IMR-90 (cell line): Measurements from ENCODE around the gene HERC6. TPM values are rescaled to one million over a fixed set of nuclear protein-coding genes. Genes with fewer than 3 reads are reported as not detected.

ENCODE experiments used
- ATAC-seq: fragments of 200-7000 bp; cut with Tn5 transposase; 2 replicates; pipeline ENCODE4 v1.9.1; 2020; ENCODE audit warnings: low read depth, mild to moderate bottlenecking, moderate library complexity
- BruUV-seq: library from RNA; stranded (reverse); fragments of 400-500 nt; replicated peaks from 2 replicates; lab custom pipeline; 2021; lab: Mats Ljungman, UMichigan
- CTCF ChIA-PET: fragments of 300-600 bp; formaldehyde crosslinking; extraction: SDS; loops from one replicate; lab custom pipeline; 2021; ENCODE audit warnings: antibody characterized with exemption; lab: Yijun Ruan, JAX
- POLR2A ChIA-PET: fragments of 300-600 bp; sonication (Branson Sonifier 250); formaldehyde crosslinking; loops from one replicate; lab custom pipeline; 2022; ENCODE audit warnings: antibody characterized with exemption; ENCODE audit not compliant: unreplicated experiment; lab: Charles Lee
- DNase-seq: peaks from one replicate; pipeline ENCODE4 v3.0.0; 2013
- H2AFZ ChIP-seq: replicated peaks from 2 replicates; pipeline ENCODE3; 2013; ENCODE audit warnings: low read length, mild to moderate bottlenecking; ENCODE audit not compliant: poor library complexity
- H2AK5ac ChIP-seq: 2 replicates; pipeline ENCODE4 v1.6.1; 2013; ENCODE audit warnings: low read depth, low read length, inconsistent platforms
- H2AK9ac ChIP-seq: replicated peaks from 2 replicates; pipeline ENCODE3; 2013; ENCODE audit warnings: mild to moderate bottlenecking, low read depth, low read length, moderate library complexity; ENCODE audit not compliant: poor library complexity
- H2BK120ac ChIP-seq: 2 replicates; pipeline ENCODE4 v1.6.1; 2013; ENCODE audit warnings: low read depth, low read length, inconsistent platforms
- H2BK15ac ChIP-seq: 3 replicates; pipeline ENCODE4 v1.6.1; 2013; ENCODE audit warnings: low read depth, low read length, inconsistent platforms
- H2BK20ac ChIP-seq: 2 replicates; pipeline ENCODE4 v1.6.1; 2013; ENCODE audit warnings: low read depth, mild to moderate bottlenecking, inconsistent platforms, low read length, moderate library complexity
- H2BK5ac ChIP-seq: 2 replicates; pipeline ENCODE4 v1.6.1; 2013; ENCODE audit warnings: mild to moderate bottlenecking, low read depth, low read length, inconsistent platforms; ENCODE audit not compliant: poor library complexity, severe bottlenecking
- H3K14ac ChIP-seq: replicated peaks from 2 replicates; pipeline ENCODE4 v1.6.1; 2013; ENCODE audit warnings: low read depth, low read length, inconsistent platforms
- H3K18ac ChIP-seq: 2 replicates; pipeline ENCODE4 v1.6.1; 2013; ENCODE audit warnings: low read depth, low read length, control low read depth
- H3K23ac ChIP-seq: 2 replicates; pipeline ENCODE4 v1.6.1; 2013; ENCODE audit warnings: low read depth, low read length, inconsistent platforms
- H3K27ac ChIP-seq: 2 replicates; pipeline ENCODE4 v1.5.1; 2013; ENCODE audit warnings: mild to moderate bottlenecking, control low read depth, low read length; ENCODE audit not compliant: insufficient read depth
- H3K27me3 ChIP-seq: 2 replicates; pipeline ENCODE4 v1.6.1; 2013; ENCODE audit warnings: low read length; ENCODE audit not compliant: control insufficient read depth, insufficient read depth
- H3K36me3 ChIP-seq: 2 replicates; pipeline ENCODE4 v1.6.1; 2013; ENCODE audit warnings: low read length, mixed read lengths; ENCODE audit not compliant: control insufficient read depth, insufficient read depth
- H3K4ac ChIP-seq: 2 replicates; pipeline ENCODE4 v1.6.1; 2013; ENCODE audit warnings: low read depth, low read length, inconsistent platforms
- H3K4me1 ChIP-seq: 2 replicates; pipeline ENCODE4 v1.6.1; 2013; ENCODE audit warnings: low read length, mixed read lengths; ENCODE audit not compliant: control insufficient read depth, insufficient read depth
- H3K4me2 ChIP-seq: 2 replicates; pipeline ENCODE4 v1.6.1; 2013; ENCODE audit warnings: low read depth, mild to moderate bottlenecking, control low read depth, low read length, moderate library complexity
- H3K4me3 ChIP-seq: 2 replicates; pipeline ENCODE4 v1.5.1; 2013; ENCODE audit warnings: low read depth, mild to moderate bottlenecking, control low read depth, low read length, moderate library complexity; ENCODE audit not compliant: insufficient read depth
- H3K56ac ChIP-seq: 2 replicates; pipeline ENCODE4 v1.6.1; 2013; ENCODE audit warnings: low read length, inconsistent platforms; ENCODE audit not compliant: insufficient read depth; ENCODE audit errors: extremely low read depth
- H3K79me1 ChIP-seq, 2 experiments: 2 replicates each; pipeline ENCODE4 v1.6.1; 2013; ENCODE audit warnings: low read length in 2 of 2, inconsistent platforms in 1 of 2, low read depth in 1 of 2
- H3K9ac ChIP-seq: 2 replicates; pipeline ENCODE4 v1.6.1; 2013; ENCODE audit warnings: low read depth, low read length, control low read depth
- H3K9me1 ChIP-seq: 2 replicates; pipeline ENCODE4 v1.6.1; 2013; ENCODE audit warnings: low read length, inconsistent platforms; ENCODE audit not compliant: insufficient read depth
- H3K9me3 ChIP-seq: 2 replicates; pipeline ENCODE4 v1.6.1; 2013; ENCODE audit warnings: low read length; ENCODE audit not compliant: control insufficient read depth, insufficient read depth
- H4K20me1 ChIP-seq: 2 replicates; pipeline ENCODE4 v1.6.1; 2013; ENCODE audit warnings: low read length, inconsistent platforms; ENCODE audit not compliant: insufficient read depth
- H4K5ac ChIP-seq: 2 replicates; pipeline ENCODE4 v1.6.1; 2013; ENCODE audit warnings: mild to moderate bottlenecking, low read depth, low read length, control low read depth
- H4K8ac ChIP-seq, 2 experiments: 2 replicates each; pipeline ENCODE4 v1.6.1; 2013; ENCODE audit warnings: low read depth in 2 of 2, low read length in 2 of 2, control low read depth in 1 of 2, inconsistent platforms in 1 of 2
- H4K91ac ChIP-seq: 2 replicates; pipeline ENCODE4 v1.6.1; 2013; ENCODE audit warnings: low read depth, low read length, inconsistent platforms; ENCODE audit not compliant: insufficient read depth
- BHLHE40 ChIP-seq: fragments of 150-350 bp; IDR thresholded peaks from 2 replicates; pipeline ENCODE4 v1.6.1; 2016; ENCODE audit warnings: mild to moderate bottlenecking, low read depth, low read length
- CEBPB ChIP-seq: IDR thresholded peaks from 2 replicates; pipeline ENCODE4 v1.6.1; 2012; ENCODE audit warnings: low read depth, low read length, improper control_type of control experiment
- CHD1 ChIP-seq: IDR thresholded peaks from 2 replicates; pipeline ENCODE4 v1.6.1; 2012; ENCODE audit warnings: low read depth, low read length, improper control_type of control experiment
- MXI1 ChIP-seq: IDR thresholded peaks from 2 replicates; pipeline ENCODE4 v1.6.1; 2012; ENCODE audit warnings: low read depth, mild to moderate bottlenecking, low read length, moderate library complexity, borderline replicate concordance
- RCOR1 ChIP-seq: IDR thresholded peaks from 2 replicates; pipeline ENCODE4 v1.6.1; 2012; ENCODE audit warnings: mild to moderate bottlenecking, low read length, improper control_type of control experiment; ENCODE audit not compliant: insufficient replicate concordance
- SMC3 ChIP-seq: fragments of 150-350 bp; IDR thresholded peaks from 2 replicates; pipeline ENCODE4 v1.6.1; 2016; ENCODE audit warnings: low read depth, mild to moderate bottlenecking, antibody characterized with exemption, low read length, moderate library complexity
- WGBS, 2 experiments: methylation state at CpG; one replicate each; pipeline versions ENCODE4 v1.1.5 to v1.1.7; 2013; ENCODE audit warnings: missing lambda C conversion rate in 2 of 2; ENCODE audit not compliant: insufficient read length in 1 of 2; ENCODE audit errors: extremely low coverage in 2 of 2; 5-methylcytosine and 5-hydroxymethylcytosine counted together
- dilution Hi-C: fragments of 300-500 bp; cut with HindIII; formaldehyde crosslinking; loops from one replicate; pipeline ENCODE4 v1.14.3; 2018; ENCODE audit warnings: low sequenced_read_pairs; ENCODE audit not compliant: unreplicated experiment
- in situ Hi-C: fragments of 300-500 bp; cut with MboI; formaldehyde crosslinking; loops from 3 replicates; pipeline ENCODE4 v1.14.3; 2019; ENCODE audit warnings: low sequenced_read_pairs, inconsistent platforms, mixed read lengths
- intact Hi-C: fragments of 100-400 bp; cut with micrococcal nuclease; formaldehyde crosslinking; loops from 2 replicates; pipeline ENCODE4 v1.10.0; 2022
- polyA plus RNA-seq, 3 experiments: library from polyadenylated mRNA; depleted of rRNA; stranded (reverse); fragments of >200 nt; gene quantifications; 2 replicates each; pipeline ENCODE4 v1.2.3, GENCODE V29; 2012; ENCODE audit warnings: low replicate concordance in 1 of 3
- total RNA-seq: library from RNA; depleted of rRNA; stranded (reverse); fragments of >200 nt; gene quantifications from 2 replicates; pipeline ENCODE4 v1.2.3, GENCODE V29; 2012
- TF ChIP-seq, protein P1 (sequence below): conservative IDR thresholded peaks from 2 replicates; pipeline ENCODE4 v1.5.1; 2012; ENCODE audit warnings: mild to moderate bottlenecking, low read depth, low read length, improper control_type of control experiment
- TF ChIP-seq, protein P2 (sequence below): fragments of 150-350 bp; IDR thresholded peaks from 2 replicates; pipeline ENCODE4 v1.6.1; 2017; ENCODE audit warnings: mild to moderate bottlenecking, antibody characterized with exemption, low read length, low read depth

Gene HERC6
- total and polyA plus RNA-seq, 2 of the 4 experiments (the other 2 are of a cell fraction): 0.53 to 1.6 TPM

DNA sequence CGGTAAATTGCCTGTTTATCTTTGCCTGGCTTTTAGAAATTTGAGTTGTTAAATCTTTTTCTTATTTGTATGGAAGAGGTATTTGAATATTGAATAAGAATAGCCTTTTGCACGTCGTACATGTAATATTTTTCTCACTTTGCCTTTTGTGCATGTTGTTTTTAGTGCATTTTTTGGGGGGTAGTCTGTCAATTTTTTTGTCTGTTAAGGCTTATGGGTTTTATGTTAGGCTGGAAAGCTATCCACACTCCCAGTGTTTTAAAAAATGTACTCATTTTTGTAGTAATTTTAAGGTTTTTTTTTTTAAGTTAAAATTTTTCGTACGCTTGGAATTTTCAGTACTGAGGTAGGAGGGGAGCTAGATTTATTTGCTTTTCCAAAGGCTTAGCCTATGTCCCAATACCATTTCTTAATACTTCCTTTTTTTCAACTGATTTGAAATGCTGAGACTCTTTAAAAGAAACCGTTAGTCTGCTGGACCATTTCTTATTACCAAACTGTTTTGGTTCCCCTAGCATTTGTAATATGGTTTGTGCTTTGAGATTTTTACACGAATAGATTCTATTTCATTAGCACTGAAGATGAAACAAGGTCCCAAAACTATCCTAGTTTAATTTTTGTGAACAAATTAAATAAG lies 79.6 kb downstream of the HERC6 start:
- Histone ChIP-seq H2BK120ac (no peak overlapping the region), H2AK9ac (no peak overlapping the region), H2BK15ac (no peak overlapping the region), H2BK20ac (no peak overlapping the region), H4K5ac (no peak overlapping the region), H3K18ac (no peak overlapping the region), H3K36me3 (no peaks in the 10 kb centered on the region), H3K4me2 (no peak overlapping the region), H3K9me1 (no peaks in the 10 kb centered on the region), H3K27me3 (peaks cover 26% of the 10 kb centered on the region), H4K8ac (no peak overlapping the region), H3K9ac (no peak overlapping the region), H3K14ac (no peak overlapping the region), H2AK5ac (no peak overlapping the region), H3K4me1 (no peaks in the 10 kb centered on the region), H3K27ac (no peak overlapping the region), H3K23ac (no peak overlapping the region), H4K91ac (no peak overlapping the region), H3K79me1 (no peaks in the 10 kb centered on the region), H3K4me3 (no peak overlapping the region), H4K20me1 (no peaks in the 10 kb centered on the region), H3K56ac (no peak overlapping the region), H3K9me3 (no peaks in the 10 kb centered on the region; the same call in 1 of the 2 replicates), H2AFZ (no peak overlapping the region), H3K4ac (no peak overlapping the region), H2BK5ac (no peak overlapping the region)
- no TSS peak for BruUV-seq
- ATAC-seq (no peak), DNase-seq (no peak)
- POLR2A ChIA-PET: no interaction called here
- in situ Hi-C loops (no loop called here), dilution Hi-C loops (no loop called here), intact Hi-C loops (loop anchor here (5.0 kb wide), 1 partner anchor 176 kb away; the partner anchor contains the start of gene PPM1K)
- no peak for TF ChIP-seq MXI1
- no peak for TF ChIP-seq CEBPB
- TF ChIP-seq SMC3: no peak
- no peak for TF ChIP-seq CHD1
- TF ChIP-seq, protein P1, sequence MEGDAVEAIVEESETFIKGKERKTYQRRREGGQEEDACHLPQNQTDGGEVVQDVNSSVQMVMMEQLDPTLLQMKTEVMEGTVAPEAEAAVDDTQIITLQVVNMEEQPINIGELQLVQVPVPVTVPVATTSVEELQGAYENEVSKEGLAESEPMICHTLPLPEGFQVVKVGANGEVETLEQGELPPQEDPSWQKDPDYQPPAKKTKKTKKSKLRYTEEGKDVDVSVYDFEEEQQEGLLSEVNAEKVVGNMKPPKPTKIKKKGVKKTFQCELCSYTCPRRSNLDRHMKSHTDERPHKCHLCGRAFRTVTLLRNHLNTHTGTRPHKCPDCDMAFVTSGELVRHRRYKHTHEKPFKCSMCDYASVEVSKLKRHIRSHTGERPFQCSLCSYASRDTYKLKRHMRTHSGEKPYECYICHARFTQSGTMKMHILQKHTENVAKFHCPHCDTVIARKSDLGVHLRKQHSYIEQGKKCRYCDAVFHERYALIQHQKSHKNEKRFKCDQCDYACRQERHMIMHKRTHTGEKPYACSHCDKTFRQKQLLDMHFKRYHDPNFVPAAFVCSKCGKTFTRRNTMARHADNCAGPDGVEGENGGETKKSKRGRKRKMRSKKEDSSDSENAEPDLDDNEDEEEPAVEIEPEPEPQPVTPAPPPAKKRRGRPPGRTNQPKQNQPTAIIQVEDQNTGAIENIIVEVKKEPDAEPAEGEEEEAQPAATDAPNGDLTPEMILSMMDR: no peak
- TF ChIP-seq, protein P2, sequence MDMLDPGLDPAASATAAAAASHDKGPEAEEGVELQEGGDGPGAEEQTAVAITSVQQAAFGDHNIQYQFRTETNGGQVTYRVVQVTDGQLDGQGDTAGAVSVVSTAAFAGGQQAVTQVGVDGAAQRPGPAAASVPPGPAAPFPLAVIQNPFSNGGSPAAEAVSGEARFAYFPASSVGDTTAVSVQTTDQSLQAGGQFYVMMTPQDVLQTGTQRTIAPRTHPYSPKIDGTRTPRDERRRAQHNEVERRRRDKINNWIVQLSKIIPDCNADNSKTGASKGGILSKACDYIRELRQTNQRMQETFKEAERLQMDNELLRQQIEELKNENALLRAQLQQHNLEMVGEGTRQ: no peak
- TF ChIP-seq RCOR1: no peak
- no peak for TF ChIP-seq BHLHE40
- CTCF ChIA-PET: no interaction called here
- no CpG with 5 or more reads among the region's 7 CpGs for WGBS, 2 experiments
